ENCODE measurements around the gene BASP1. TPM values are rescaled to one million over a fixed set of nuclear protein-coding genes. Genes with fewer than 3 reads are reported as not detected.

BASP1 gene
- total RNA-seq, 1 donor from 2014 or later, result 69.1 TPM

DNA sequence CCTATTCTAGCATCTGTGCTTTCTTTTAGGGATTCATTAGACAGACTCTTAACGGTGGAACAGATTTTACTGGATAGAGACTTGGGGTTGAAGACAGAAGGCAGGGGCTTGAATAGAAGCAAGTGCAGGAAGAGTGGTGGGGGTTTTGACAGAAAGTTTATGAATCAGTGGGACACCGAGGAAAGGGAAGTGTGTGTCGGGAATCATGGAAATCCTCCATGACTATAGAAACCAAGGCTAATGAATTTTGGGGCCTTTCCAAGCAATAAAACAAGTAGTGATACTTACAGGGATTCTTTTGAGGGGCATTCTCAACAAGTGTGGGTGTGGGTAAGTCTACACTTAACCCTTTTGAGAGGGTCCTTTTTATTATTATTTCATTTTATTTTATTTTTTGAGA is 12.8 kb downstream of the BASP1 start:
- Histone ChIP-seq H3K27ac (peak overlapping the region; percentile 65 to 66), H3K27me3 (no peaks in the 10 kb centered on the region), H3K36me3 (no peaks in the 10 kb centered on the region), H3K9me3 (no peaks in the 10 kb centered on the region), H3K4me3 (no peak overlapping the region), H3K4me1 (peaks cover 0 to 13% of the 10 kb centered on the region in 2 donors)
- DNase-seq (ENCODE audit: low spot score in 2 of 2), result no peak
- intact Hi-C loops (cut with DNase I), result no loop called here
- TF ChIP-seq, protein P1, sequence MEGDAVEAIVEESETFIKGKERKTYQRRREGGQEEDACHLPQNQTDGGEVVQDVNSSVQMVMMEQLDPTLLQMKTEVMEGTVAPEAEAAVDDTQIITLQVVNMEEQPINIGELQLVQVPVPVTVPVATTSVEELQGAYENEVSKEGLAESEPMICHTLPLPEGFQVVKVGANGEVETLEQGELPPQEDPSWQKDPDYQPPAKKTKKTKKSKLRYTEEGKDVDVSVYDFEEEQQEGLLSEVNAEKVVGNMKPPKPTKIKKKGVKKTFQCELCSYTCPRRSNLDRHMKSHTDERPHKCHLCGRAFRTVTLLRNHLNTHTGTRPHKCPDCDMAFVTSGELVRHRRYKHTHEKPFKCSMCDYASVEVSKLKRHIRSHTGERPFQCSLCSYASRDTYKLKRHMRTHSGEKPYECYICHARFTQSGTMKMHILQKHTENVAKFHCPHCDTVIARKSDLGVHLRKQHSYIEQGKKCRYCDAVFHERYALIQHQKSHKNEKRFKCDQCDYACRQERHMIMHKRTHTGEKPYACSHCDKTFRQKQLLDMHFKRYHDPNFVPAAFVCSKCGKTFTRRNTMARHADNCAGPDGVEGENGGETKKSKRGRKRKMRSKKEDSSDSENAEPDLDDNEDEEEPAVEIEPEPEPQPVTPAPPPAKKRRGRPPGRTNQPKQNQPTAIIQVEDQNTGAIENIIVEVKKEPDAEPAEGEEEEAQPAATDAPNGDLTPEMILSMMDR (IDR thresholded peaks at IDR 0.05), result no peak

DNA sequence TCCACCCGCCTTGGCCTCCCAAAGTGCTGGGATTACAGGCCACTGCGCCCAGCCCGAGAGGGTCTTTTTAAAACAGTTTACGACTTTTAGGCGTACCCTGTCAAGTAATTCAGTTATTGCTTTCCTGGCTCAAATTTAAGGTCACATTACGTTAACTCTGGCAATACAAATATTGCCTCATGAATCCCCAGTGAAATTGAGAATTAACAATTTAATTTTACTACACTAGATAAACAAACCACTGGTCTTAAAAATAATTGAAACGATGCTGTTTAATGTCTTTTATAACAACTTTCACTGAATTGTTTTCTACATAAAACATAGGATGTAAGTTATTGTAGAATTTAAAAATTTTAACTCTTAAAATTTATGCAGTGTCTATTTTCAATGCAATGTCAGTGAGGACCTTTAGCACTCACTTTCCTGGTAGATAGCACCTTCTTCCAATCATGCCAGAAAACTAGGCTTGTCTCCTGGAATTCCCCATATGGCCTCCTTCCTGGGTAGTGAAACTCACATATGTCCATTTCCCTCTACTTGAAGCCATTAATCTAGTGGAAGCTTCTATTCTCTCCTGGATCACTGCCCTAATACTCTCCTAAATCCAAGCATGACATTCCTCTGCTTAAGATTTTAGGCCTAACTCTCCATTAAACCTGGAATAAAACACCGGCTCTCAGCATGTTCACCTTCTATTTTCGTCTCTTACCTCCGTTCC is 13.5 kb downstream of the BASP1 start:
- Histone ChIP-seq H3K9me3 (no peaks in the 10 kb centered on the region), H3K27ac (no peak overlapping the region), H3K36me3 (no peaks in the 10 kb centered on the region), H3K4me3 (no peak overlapping the region), H3K4me1 (peaks cover 0 to 17% of the 10 kb centered on the region in 2 donors), H3K27me3 (no peaks in the 10 kb centered on the region)
- DNase-seq (ENCODE audit: low spot score in 2 of 2), result no peak
- intact Hi-C loops (cut with DNase I), result no loop called here
- TF ChIP-seq, protein P1 (IDR thresholded peaks at IDR 0.05), result no peak

DNA sequence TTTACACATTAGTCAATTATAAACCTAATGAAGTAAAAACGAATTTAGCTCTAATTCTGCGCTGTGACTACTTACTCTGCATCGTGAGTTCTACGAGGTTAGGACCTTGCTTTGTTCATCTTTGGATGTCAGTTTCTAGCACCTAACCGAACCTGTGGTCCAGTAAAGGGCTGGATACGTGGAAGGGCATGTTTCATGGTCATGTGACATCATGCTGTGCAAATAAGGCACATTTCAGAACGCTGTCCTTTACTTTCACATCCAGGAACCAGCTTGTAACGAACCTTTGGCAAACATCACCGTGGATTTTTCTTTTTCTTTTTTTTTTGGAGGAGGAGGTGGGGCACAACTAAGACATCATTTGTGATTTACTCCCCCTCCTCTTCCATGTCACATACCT is 15.0 kb downstream of the BASP1 start:
- Histone ChIP-seq H3K36me3 (no peaks in the 10 kb centered on the region), H3K27ac (no peak overlapping the region), H3K4me1 (peaks cover 0 to 23% of the 10 kb centered on the region in 2 donors), H3K9me3 (no peaks in the 10 kb centered on the region), H3K4me3 (no peak overlapping the region), H3K27me3 (no peaks in the 10 kb centered on the region)
- TF ChIP-seq, protein P1 (IDR thresholded peaks at IDR 0.05), result no peak
- no peak for DNase-seq (ENCODE audit: low spot score in 2 of 2)
- intact Hi-C loops (cut with DNase I), result no loop called here

DNA sequence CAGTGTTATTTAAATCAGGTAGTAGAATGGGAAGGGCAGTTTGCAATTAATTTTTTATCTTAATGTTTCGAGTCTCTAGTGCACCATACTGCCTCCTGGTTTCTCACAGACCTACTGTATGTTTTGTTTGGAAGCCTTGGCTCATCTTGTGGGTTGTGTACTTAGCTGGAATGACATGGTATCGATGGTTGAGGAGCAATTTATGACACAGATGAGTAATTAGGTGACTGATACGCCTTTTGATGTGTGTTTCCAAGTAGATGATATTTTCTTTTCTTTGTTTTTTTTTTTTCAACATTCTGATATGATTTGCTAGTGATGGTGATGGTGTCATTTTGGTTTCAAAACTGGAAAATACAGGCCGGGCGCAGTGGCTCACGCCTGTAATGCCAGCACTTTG is 16.1 kb downstream of the BASP1 start:
- Histone ChIP-seq H3K36me3 (no peaks in the 10 kb centered on the region), H3K27ac (no peak overlapping the region), H3K27me3 (no peaks in the 10 kb centered on the region), H3K4me1 (peaks cover 0 to 17% of the 10 kb centered on the region in 2 donors), H3K9me3 (no peaks in the 10 kb centered on the region), H3K4me3 (no peak overlapping the region)
- DNase-seq (ENCODE audit: low spot score in 2 of 2), result no peak
- intact Hi-C loops (cut with DNase I), result no loop called here
- TF ChIP-seq, protein P1 (IDR thresholded peaks at IDR 0.05), result no peak

DNA sequence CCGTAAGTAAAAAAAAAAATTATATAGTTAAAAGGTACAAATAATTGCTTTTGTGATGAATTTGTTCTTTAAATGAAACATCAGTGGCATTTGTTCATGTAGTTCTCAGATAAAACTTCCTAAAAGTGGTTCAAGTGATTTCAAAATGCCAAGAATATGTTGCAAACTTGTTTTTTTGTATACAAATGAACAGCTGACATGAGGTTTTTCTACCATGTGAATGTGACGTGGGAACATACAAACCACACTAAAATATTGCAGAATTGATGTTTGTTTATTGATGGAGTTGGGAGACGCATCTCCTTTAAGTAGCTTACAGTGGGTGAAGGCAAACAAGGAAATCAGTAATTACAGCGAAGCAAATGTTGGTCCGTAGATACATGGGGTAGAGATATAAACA is 16.9 kb downstream of the BASP1 start:
- Histone ChIP-seq H3K36me3 (no peaks in the 10 kb centered on the region), H3K9me3 (no peaks in the 10 kb centered on the region), H3K27ac (no peak overlapping the region), H3K27me3 (no peaks in the 10 kb centered on the region), H3K4me3 (no peak overlapping the region), H3K4me1 (peaks cover 0 to 16% of the 10 kb centered on the region in 2 donors)
- intact Hi-C loops (cut with DNase I), result no loop called here
- TF ChIP-seq, protein P1 (IDR thresholded peaks at IDR 0.05), result no peak
- DNase-seq (ENCODE audit: low spot score in 2 of 2), result no peak

Measured in ascending aorta (tissue), 2 donors.